ENCODE measurements around the gene IFNAR2.
"Not testable (repeated sequence)": the region's sequence is repeated elsewhere in the genome, so short reads cannot be mapped to it uniquely, and the experiment has no call there.

Gene IFNAR2

DNA sequence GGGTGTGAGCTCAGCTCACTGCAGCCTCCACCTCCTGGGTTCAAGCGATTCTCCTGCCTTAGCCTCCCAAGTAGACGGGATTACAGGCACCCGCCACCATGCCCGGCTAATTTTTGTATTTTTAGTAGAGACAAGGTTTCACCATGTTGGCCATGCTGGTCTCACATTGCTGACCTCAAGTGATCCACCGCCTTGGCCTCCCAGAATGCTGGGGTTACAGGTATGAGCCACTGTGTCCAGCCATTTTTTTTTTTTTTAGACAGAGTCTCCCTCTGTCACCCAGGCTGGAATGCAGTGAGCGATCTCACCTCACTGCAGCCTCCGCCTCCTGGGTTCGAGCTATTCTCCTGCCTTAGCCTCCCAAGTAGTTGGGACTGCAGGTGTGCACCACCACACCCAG is 13.1 kb downstream of the IFNAR2 start:
- DNase-seq (ENCODE audit: low read depth in 1 of 2, low spot score in 1 of 2), result not testable (repeated sequence)

- DNase-seq (ENCODE audit: low read depth in 1 of 2, low spot score in 1 of 2), result no peak
Observed at GRCh38 chr21:33244082-33244778, 14.5 kb downstream of the IFNAR2 start.

GRCh38 chr21:33244779-33245105 is 15.0 kb downstream of the IFNAR2 start:
- no peak for DNase-seq (ENCODE audit: low read depth in 1 of 2, low spot score in 1 of 2)

DNA sequence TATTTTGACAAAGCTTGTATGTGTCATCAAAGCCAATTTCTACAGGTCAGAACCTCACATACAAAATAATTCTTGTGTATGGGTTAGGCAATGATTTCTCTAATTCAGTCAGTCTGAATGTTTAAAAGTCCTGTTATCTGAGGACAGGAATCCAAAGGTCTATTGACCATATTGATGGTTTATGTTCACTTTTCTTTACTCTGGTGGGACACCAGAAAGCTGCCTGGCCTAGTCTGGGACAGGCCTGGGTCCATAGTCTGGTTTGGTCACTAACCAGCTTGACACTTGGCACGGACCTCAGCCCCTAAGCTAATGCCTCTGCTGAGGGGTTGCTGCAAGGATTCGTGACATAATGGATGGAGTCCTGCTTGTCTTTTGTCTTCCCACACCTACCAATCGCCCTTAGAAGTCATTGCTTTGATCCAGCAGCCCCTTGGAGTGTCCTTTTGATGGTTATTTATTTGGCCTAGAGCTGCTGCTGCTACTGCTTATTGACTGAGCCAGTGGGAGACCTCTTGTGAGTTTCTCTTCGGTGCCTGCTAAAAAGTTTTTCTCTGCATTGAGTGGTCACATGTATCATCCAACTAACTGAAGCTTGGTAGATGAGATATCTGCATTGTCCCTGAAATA is 15.7 kb downstream of the IFNAR2 start:
- DNase-seq (ENCODE audit: low read depth in 1 of 2, low spot score in 1 of 2), result no peak

- DNase-seq (ENCODE audit: low read depth in 1 of 2, low spot score in 1 of 2), result no peak
Observed at GRCh38 chr21:33246506-33246905, 16.8 kb downstream of the IFNAR2 start.

GRCh38 chr21:33246963-33247362 is 17.2 kb downstream of the IFNAR2 start:
- DNase-seq (ENCODE audit: low read depth in 1 of 2, low spot score in 1 of 2), result no peak

GRCh38 chr21:33247599-33247998 is 17.9 kb downstream of the IFNAR2 start:
- no peak for DNase-seq (ENCODE audit: low read depth in 1 of 2, low spot score in 1 of 2)

- no peak for DNase-seq (ENCODE audit: low read depth in 1 of 2, low spot score in 1 of 2)
Observed at GRCh38 chr21:33249331-33250002, 19.7 kb downstream of the IFNAR2 start.

DNA sequence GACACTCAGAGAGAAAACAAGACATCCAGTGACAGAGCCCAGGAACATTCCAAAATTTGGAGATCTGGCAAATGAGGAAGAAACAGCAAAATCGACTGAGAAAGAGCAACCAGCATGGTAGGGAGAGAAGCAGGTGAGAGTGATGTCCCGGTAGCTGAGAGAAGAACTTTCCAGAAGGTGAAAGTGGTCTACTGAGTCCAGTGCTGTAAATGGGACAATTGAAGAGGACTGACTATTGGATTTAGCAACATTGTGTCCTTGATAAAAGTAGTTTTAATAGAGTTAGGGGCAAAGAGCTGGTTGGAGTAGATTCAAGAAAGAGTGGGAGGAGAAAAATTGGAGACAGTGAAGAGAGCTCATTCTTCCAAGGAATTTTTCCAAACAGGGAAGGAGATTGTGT is 21.4 kb downstream of the IFNAR2 start:
- DNase-seq (ENCODE audit: low read depth in 1 of 2, low spot score in 1 of 2), result no peak

GRCh38 chr21:33253382-33253781 is 23.6 kb downstream of the IFNAR2 start:
- not testable (repeated sequence) for DNase-seq (ENCODE audit: low read depth in 1 of 2, low spot score in 1 of 2)

DNA sequence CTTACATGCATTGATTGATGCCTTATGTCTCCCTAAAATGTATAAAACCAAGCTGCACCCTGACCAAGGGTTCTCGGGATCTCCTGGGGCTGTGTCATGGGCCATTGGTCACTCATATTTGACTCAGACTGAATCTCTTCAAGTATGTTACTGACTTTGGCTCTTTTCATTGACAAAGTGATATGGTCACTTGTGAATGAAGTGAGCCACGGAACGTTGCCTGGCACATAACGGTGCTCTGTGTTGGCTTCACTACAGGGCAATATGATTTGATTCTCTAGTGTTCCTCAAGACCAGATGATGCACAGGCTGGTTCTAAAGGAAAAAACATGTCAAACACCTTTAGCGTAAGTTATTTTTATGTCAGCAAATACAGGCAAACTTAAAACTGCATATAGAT is 25.0 kb downstream of the IFNAR2 start:
- no peak for DNase-seq (ENCODE audit: low read depth in 1 of 2, low spot score in 1 of 2)

- no peak for DNase-seq (ENCODE audit: low read depth in 1 of 2, low spot score in 1 of 2)
Observed at GRCh38 chr21:33255404-33255803, 25.7 kb downstream of the IFNAR2 start.

DNA sequence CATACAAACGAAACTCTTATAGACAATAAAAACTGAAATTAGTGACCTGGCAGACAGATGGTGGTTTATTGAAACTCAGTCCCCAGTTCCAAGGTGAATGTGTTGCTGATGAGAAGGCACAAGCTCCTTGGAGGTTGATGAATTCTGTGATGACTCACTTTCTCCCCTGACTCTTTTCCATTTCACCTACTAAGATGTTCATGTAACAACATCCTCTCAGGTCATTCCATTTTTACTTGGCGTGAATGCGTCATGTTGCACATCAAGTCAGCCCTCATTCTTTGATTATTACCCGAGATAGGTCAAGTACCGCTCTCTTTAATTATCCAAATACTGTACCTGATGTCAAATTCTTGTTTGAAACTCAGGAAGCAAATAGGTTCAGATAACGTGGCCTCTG is 26.3 kb downstream of the IFNAR2 start:
- no peak for DNase-seq (ENCODE audit: low read depth in 1 of 2, low spot score in 1 of 2)

GRCh38 chr21:33257094-33257803 is 27.5 kb downstream of the IFNAR2 start:
- DNase-seq (ENCODE audit: low read depth in 1 of 2, low spot score in 1 of 2), result no peak

GRCh38 chr21:33258475-33258874 is 28.7 kb downstream of the IFNAR2 start:
- DNase-seq (ENCODE audit: low read depth in 1 of 2, low spot score in 1 of 2), result no peak

GRCh38 chr21:33259428-33259827 is 29.7 kb downstream of the IFNAR2 start:
- no peak for DNase-seq (ENCODE audit: low read depth in 1 of 2, low spot score in 1 of 2)

GRCh38 chr21:33259995-33260394 is 30.3 kb downstream of the IFNAR2 start:
- no peak for DNase-seq (ENCODE audit: low read depth in 1 of 2, low spot score in 1 of 2)

GRCh38 chr21:33261635-33262034 is 31.9 kb downstream of the IFNAR2 start:
- DNase-seq (ENCODE audit: low read depth in 1 of 2, low spot score in 1 of 2), result no peak

GRCh38 chr21:33262921-33263320 is 33.2 kb downstream of the IFNAR2 start:
- DNase-seq (ENCODE audit: low read depth in 1 of 2, low spot score in 1 of 2), result no peak

DNA sequence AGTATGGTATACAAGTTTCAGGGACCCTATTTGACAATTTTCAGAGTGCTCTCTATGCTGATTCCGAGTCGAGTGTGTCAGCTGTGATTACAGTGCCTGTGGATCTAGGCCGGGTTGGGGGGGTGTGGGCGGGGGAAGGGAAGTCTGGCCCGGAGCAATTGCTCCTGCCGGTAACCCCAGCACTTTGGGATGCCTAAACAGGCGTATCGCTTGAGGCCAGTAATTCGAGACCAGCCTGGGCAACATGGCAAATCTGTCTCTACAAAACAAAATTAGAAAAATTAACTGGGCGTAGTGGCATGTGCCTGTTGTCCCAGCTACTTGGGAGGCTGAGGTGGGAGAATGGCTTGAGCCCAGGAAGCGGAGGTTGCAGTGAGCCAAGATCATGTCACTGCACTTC is 34.8 kb downstream of the IFNAR2 start:
- DNase-seq (ENCODE audit: low read depth in 1 of 2, low spot score in 1 of 2), result no peak

GRCh38 chr21:33265664-33266049 is 35.9 kb downstream of the IFNAR2 start:
- DNase-seq (ENCODE audit: low read depth in 1 of 2, low spot score in 1 of 2), result no peak
